ENCODE data around the gene PLS1. TPM values are rescaled to one million over a fixed set of nuclear protein-coding genes. Genes with fewer than 3 reads are reported as not detected.
"Not testable (repeated sequence)": the region's sequence is repeated elsewhere in the genome, so short reads cannot be mapped to it uniquely, and the experiment has no call there.

The PLS1 gene
- total RNA-seq, 1 donor from 2014 or later = 22.5 TPM

DNA sequence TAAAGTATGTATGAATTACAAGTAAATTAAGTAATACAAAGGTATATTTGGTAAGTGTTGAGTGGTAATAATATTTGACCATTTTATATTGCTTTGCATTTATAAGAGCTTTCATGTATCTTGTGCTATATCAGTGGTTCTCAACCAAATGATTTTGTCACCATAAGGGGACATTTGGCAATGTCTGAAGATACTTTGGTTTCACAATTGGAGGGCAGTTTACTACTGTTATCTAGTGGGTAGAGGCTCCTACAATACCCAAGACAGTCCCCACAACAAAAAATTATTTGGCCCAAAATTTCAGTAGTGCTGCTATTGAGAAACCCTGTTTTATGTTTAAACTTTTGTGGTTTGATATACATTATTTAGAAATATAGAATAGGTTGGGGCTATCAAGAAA lies 142.2 kb downstream of the PLS1 start:
- H3K4me2 ChIP-seq = no peak overlapping the region
- H3K4me3 ChIP-seq = no peak overlapping the region
- H3K36me3 Mint-ChIP-seq = no peaks in the 10 kb centered on the region
- no peak overlapping the region for H3K27ac Mint-ChIP-seq
- peaks cover 26% of the 10 kb centered on the region for H3K4me1 ChIP-seq
- no peak for DNase-seq (ENCODE audit: low spot score)
- no peak overlapping the region for H3K4me3 Mint-ChIP-seq
- H3K27me3 ChIP-seq = no peaks in the 10 kb centered on the region
- H3K27me3 Mint-ChIP-seq (ENCODE audit: insufficient read depth, low read depth) = no peaks in the 10 kb centered on the region
- no peak overlapping the region for H3K27ac ChIP-seq
- TF ChIP-seq, protein P1, sequence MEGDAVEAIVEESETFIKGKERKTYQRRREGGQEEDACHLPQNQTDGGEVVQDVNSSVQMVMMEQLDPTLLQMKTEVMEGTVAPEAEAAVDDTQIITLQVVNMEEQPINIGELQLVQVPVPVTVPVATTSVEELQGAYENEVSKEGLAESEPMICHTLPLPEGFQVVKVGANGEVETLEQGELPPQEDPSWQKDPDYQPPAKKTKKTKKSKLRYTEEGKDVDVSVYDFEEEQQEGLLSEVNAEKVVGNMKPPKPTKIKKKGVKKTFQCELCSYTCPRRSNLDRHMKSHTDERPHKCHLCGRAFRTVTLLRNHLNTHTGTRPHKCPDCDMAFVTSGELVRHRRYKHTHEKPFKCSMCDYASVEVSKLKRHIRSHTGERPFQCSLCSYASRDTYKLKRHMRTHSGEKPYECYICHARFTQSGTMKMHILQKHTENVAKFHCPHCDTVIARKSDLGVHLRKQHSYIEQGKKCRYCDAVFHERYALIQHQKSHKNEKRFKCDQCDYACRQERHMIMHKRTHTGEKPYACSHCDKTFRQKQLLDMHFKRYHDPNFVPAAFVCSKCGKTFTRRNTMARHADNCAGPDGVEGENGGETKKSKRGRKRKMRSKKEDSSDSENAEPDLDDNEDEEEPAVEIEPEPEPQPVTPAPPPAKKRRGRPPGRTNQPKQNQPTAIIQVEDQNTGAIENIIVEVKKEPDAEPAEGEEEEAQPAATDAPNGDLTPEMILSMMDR (IDR thresholded peaks at IDR 0.05) = no peak
- no peak for TF ChIP-seq EZH2 (IDR thresholded peaks at IDR 0.05)
- TF ChIP-seq EZH2phosphoT487 (IDR thresholded peaks at IDR 0.05) = no peak
- H3K9me3 ChIP-seq (ENCODE audit: low read depth) = no peaks in the 10 kb centered on the region
- H3K4me1 Mint-ChIP-seq = peaks cover 3% of the 10 kb centered on the region
- H4K20me1 ChIP-seq (ENCODE audit: low read depth) = no peaks in the 10 kb centered on the region
- peaks cover 25% of the 10 kb centered on the region for H3K79me2 ChIP-seq (ENCODE audit: low read depth)
- H2AFZ ChIP-seq (replicated peaks) = no peak overlapping the region
- no peaks in the 10 kb centered on the region for H3K9me3 Mint-ChIP-seq
- peaks cover 5% of the 10 kb centered on the region for H3F3A ChIP-seq (ENCODE audit: low read depth)
- no peaks in the 10 kb centered on the region for H3K36me3 ChIP-seq
- no peak overlapping the region for H3K9ac ChIP-seq

DNA sequence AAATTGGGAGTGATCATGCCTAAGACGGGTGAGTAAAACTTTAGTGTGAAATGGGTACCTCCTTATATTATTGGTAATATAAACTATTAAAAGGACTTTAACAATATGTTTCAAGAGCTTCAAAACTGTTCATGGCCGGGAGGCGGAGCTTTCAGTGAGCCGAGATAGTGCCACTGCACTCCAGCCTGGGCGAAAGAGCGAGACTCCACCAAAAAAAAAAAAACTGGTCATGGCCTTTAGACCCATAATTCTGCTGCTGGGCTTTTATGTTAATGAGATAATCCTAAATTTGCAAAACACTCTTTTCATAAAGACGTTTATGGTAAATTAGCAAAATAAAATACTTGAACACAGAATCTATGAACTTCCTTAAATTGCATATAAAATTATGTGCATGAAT lies 150.5 kb downstream of the PLS1 start:
- Histone ChIP-seq H3K4me1 (no peaks in the 10 kb centered on the region), H3K79me2 (ENCODE audit: low read depth) (peaks cover 9% of the 10 kb centered on the region), H3K9ac (no peak overlapping the region), H3K36me3 (peaks cover 17% of the 10 kb centered on the region), H3F3A (ENCODE audit: low read depth) (no peaks in the 10 kb centered on the region), H3K4me3 (no peak overlapping the region), H3K4me2 (no peak overlapping the region), H3K9me3 (ENCODE audit: low read depth) (no peaks in the 10 kb centered on the region), H4K20me1 (ENCODE audit: low read depth) (no peaks in the 10 kb centered on the region), H3K27ac (no peak overlapping the region), H2AFZ (replicated peaks) (no peak overlapping the region), H3K27me3 (no peaks in the 10 kb centered on the region)
- Mint-ChIP-seq H3K27ac (no peak overlapping the region), H3K27me3 (ENCODE audit: insufficient read depth, low read depth) (no peaks in the 10 kb centered on the region), H3K4me1 (no peaks in the 10 kb centered on the region), H3K4me3 (no peak overlapping the region), H3K9me3 (peaks cover 3% of the 10 kb centered on the region), H3K36me3 (peaks cover 25% of the 10 kb centered on the region)
- no peak for DNase-seq (ENCODE audit: low spot score)
- TF ChIP-seq, protein P1 (IDR thresholded peaks at IDR 0.05) = no peak
- TF ChIP-seq EZH2 (IDR thresholded peaks at IDR 0.05) (no peak), EZH2phosphoT487 (IDR thresholded peaks at IDR 0.05) (no peak)

- not testable (repeated sequence) for H3K4me3 ChIP-seq; H3K9ac ChIP-seq; H3K27ac Mint-ChIP-seq; H3K4me1 ChIP-seq; H3K27ac ChIP-seq; H3K9me3 Mint-ChIP-seq; H2AFZ ChIP-seq (replicated peaks); H3K27me3 Mint-ChIP-seq (ENCODE audit: insufficient read depth, low read depth); H3K4me2 ChIP-seq; DNase-seq (ENCODE audit: low spot score); H3K79me2 ChIP-seq (ENCODE audit: low read depth); H3K4me1 Mint-ChIP-seq; H3K4me3 Mint-ChIP-seq; H3K27me3 ChIP-seq; H4K20me1 ChIP-seq (ENCODE audit: low read depth); H3K9me3 ChIP-seq (ENCODE audit: low read depth); H3F3A ChIP-seq (ENCODE audit: low read depth)
- peaks cover 27% of the 10 kb centered on the region for H3K36me3 Mint-ChIP-seq
- H3K36me3 ChIP-seq = peaks cover 17% of the 10 kb centered on the region
These were observed 154.3 kb downstream of the PLS1 start for GRCh38 chr3:142750531-142750930.

DNA sequence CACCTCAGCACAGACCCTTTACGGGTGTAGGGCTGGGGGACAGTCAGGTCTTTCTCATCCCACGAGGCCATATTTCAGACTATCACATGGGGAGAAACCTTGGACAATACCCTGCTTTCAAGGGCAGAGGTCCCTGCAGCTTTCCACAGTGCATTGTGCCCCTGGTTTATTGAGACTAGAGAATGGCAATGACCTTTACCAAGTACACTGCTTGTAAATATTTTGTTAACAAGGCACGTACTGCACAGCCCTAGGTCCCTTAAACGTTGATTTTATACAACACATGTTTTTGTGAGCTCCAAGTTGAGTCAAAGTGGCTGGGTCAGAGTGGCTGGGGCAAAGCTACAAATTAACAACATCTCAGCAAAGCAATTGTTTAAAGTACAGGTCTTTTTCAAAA lies 156.4 kb downstream of the PLS1 start:
- H4K20me1 ChIP-seq (ENCODE audit: low read depth); H3K79me2 ChIP-seq (ENCODE audit: low read depth); H3K4me1 Mint-ChIP-seq; H3K9me3 ChIP-seq (ENCODE audit: low read depth); H3F3A ChIP-seq (ENCODE audit: low read depth); H3K4me3 Mint-ChIP-seq; H3K9me3 Mint-ChIP-seq; H3K9ac ChIP-seq; H3K27me3 ChIP-seq; H3K4me2 ChIP-seq; H3K27ac ChIP-seq; H2AFZ ChIP-seq (replicated peaks); H3K4me1 ChIP-seq; H3K27me3 Mint-ChIP-seq (ENCODE audit: insufficient read depth, low read depth); DNase-seq (ENCODE audit: low spot score); H3K27ac Mint-ChIP-seq; H3K4me3 ChIP-seq: not testable (repeated sequence)
- peaks cover 37% of the 10 kb centered on the region for H3K36me3 Mint-ChIP-seq
- peaks cover 17% of the 10 kb centered on the region for H3K36me3 ChIP-seq

Data from neural progenitor cell (in vitro differentiated cells).